Mucosa of descending colon (tissue), 3 donors: Measurements from ENCODE around the gene MAP7D2. TPM values are rescaled to one million over a fixed set of nuclear protein-coding genes. Genes with fewer than 3 reads are reported as not detected.

ENCODE experiments used
- ATAC-seq: fragments of 200-7000 bp; cut with Tn5 transposase; one replicate; pipeline ENCODE4 v1.9.1; 2020; ENCODE audit warnings: mild to moderate bottlenecking, moderate library complexity
- DNase-seq, 3 donors: peaks; one replicate each; pipeline ENCODE4 v3.0.0-alpha.2; 2020
- H3K36me3 ChIP-seq: fragments of 200-600 bp; one replicate; pipeline ENCODE4 v1.8.0; 2021; ENCODE audit warnings: low read depth, mild to moderate bottlenecking
- H3K4me1 ChIP-seq: fragments of 200-600 bp; one replicate; pipeline ENCODE4 v1.8.0; 2021; ENCODE audit warnings: low read depth, mild to moderate bottlenecking
- H3K4me3 ChIP-seq: fragments of 200-600 bp; one replicate; pipeline ENCODE4 v1.8.0; 2021; ENCODE audit warnings: mild to moderate bottlenecking
- H3K9me3 ChIP-seq: fragments of 200-600 bp; one replicate; pipeline ENCODE4 v1.8.0; 2021; ENCODE audit warnings: mild to moderate bottlenecking
- intact Hi-C, 2 donors: fragments of 100-400 bp; cut with DNase I in 1 of 2; cut with micrococcal nuclease in 1 of 2; formaldehyde crosslinking; loops; one replicate each; pipeline versions ENCODE4 v1.11.0 to v1.11.1; 2022; cut with DNase I, micrococcal nuclease
- total RNA-seq, 3 donors: library from RNA; stranded (reverse); fragmentation: NEBNext Ultra II Directional in 2 of 3; extraction: Animal tissue kit (Norgen Biotek cat#: 25700) in 2 of 3; gene quantifications; one replicate each; pipeline versions ENCODE4 v1.2.1 to v1.2.4, GENCODE V29; 2021 to 2023
- TF ChIP-seq, protein P1 (sequence below): fragments of 200-600 bp; IDR thresholded peaks from one replicate; pipeline ENCODE4 v1.8.0; 2022; ENCODE audit warnings: antibody characterized with exemption, mild to moderate bottlenecking
- donor health status: DM: no; HTN: no; CAD: no; lungs with moderate emphysema.
- donor health status: DM: no; HTN: no; CAD: no.
- donor health status: DM: no; HTN: yes; CAD: no.

Gene MAP7D2
- total RNA-seq, 3 donors from 2014 or later, result 1.2 to 1.7 (median 1.5) TPM

DNA sequence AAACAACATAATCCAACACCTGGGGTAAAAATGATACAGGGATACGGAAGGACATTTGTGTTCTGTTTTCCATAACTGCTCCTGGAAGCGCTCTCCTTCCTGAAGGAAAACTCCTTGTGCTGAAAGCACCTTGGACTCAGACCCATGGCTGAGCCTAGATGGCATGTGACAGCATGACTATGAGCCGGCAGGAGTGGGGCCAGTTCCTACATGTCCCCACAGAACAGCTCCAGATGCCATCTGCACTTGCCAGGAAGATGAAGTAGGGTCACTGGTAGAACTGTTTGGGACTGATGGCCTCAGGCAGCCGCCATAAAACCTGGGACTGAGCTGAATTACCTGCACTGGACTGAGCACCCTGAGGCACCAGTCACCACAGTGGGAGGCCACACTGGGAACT is 69.8 kb downstream of the MAP7D2 start:
- no peaks in the 10 kb centered on the region for H3K9me3 ChIP-seq

DNA sequence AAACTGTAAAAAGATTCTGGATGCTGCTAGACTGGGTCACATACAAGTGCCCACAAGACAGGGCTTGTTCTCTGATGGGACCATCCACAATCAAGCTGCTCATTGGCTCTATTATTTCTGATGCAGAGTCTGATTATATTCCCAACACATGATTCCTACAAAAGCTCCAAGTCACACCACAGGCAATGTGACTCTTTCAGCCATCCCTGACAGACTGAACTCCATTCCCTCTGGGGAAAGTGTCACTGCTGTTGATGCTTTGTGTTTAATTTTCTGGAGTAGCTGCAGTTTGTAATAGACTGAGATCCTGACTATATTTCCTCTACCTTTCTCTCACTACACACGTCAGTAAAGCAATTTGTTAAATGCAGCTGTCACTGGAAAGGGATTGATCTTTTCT is 70.5 kb downstream of the MAP7D2 start:
- TF ChIP-seq, protein P1, sequence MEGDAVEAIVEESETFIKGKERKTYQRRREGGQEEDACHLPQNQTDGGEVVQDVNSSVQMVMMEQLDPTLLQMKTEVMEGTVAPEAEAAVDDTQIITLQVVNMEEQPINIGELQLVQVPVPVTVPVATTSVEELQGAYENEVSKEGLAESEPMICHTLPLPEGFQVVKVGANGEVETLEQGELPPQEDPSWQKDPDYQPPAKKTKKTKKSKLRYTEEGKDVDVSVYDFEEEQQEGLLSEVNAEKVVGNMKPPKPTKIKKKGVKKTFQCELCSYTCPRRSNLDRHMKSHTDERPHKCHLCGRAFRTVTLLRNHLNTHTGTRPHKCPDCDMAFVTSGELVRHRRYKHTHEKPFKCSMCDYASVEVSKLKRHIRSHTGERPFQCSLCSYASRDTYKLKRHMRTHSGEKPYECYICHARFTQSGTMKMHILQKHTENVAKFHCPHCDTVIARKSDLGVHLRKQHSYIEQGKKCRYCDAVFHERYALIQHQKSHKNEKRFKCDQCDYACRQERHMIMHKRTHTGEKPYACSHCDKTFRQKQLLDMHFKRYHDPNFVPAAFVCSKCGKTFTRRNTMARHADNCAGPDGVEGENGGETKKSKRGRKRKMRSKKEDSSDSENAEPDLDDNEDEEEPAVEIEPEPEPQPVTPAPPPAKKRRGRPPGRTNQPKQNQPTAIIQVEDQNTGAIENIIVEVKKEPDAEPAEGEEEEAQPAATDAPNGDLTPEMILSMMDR, result no peak
- H3K4me3 ChIP-seq, result no peak overlapping the region
- no peak for ATAC-seq
- no peaks in the 10 kb centered on the region for H3K9me3 ChIP-seq
- DNase-seq, result no peak
- H3K4me1 ChIP-seq, result no peaks in the 10 kb centered on the region
- H3K36me3 ChIP-seq, result no peaks in the 10 kb centered on the region
- intact Hi-C loops, result no loop called here

More for the DNA sequence above, 69.8 kb downstream of the MAP7D2 start:
- no peak for DNase-seq
- Histone ChIP-seq H3K4me3 (no peak overlapping the region), H3K4me1 (no peaks in the 10 kb centered on the region), H3K36me3 (no peaks in the 10 kb centered on the region)
- intact Hi-C loops, result no loop called here
- TF ChIP-seq, protein P1, result no peak
- ATAC-seq, result no peak

DNA sequence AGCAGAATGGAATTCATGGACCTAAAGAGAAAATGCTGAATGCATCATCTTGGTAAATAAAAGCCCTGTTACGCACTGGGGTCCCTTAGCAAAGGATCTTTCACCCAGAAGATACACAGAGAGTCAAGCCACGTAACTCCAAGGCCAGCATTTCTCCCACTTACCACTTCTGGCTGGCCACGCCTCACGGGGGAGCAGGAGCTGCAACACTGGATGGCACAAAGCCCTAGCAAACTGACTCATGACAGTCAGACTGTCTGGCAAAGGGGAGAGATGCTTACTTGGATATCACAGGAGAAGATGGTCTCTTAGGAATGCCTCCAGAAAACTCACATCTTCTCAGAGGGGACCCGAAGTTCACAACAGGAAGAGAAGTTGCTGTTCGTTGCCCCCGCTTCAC is 74.5 kb downstream of the MAP7D2 start:
- TF ChIP-seq, protein P1, result no peak
- no peak for DNase-seq
- Histone ChIP-seq H3K36me3 (no peaks in the 10 kb centered on the region), H3K4me1 (no peaks in the 10 kb centered on the region), H3K4me3 (no peak overlapping the region), H3K9me3 (no peaks in the 10 kb centered on the region)
- ATAC-seq, result no peak
- intact Hi-C loops, result no loop called here

DNA sequence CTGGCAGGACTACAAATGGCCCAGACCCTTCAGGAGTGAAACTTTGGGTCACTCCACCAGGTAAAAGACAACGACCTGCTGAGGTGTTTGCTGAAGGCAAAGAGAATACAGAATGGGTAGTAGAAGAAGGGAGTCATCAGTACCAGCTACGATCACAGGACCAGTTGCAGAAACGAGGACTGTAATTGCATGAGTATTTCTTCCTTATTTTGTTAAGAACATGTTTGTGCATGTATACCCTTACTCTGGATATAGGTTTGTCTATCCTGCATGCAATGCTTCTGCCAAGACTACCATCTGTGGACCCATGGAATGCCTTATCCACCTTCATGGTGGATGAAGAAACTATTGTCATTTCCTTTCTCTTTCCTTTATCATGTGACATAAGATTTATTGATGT is 77.7 kb downstream of the MAP7D2 start:
- no peak for ATAC-seq
- H3K4me1 ChIP-seq, result no peaks in the 10 kb centered on the region
- no peak for DNase-seq
- H3K9me3 ChIP-seq, result no peaks in the 10 kb centered on the region
- no peaks in the 10 kb centered on the region for H3K36me3 ChIP-seq
- intact Hi-C loops, result no loop called here
- TF ChIP-seq, protein P1, result no peak
- H3K4me3 ChIP-seq, result no peak overlapping the region

- Histone ChIP-seq H3K4me1 (no peaks in the 10 kb centered on the region), H3K36me3 (no peaks in the 10 kb centered on the region), H3K9me3 (no peaks in the 10 kb centered on the region), H3K4me3 (no peak overlapping the region)
- TF ChIP-seq, protein P1, result no peak
- ATAC-seq (no peak), DNase-seq (peak in 1 of 3 donors; percentile 26)
- intact Hi-C loops, result no loop called here
These were observed 79.5 kb downstream of the MAP7D2 start for GRCh38 chrX:20037186-20037585.

- ATAC-seq (no peak), DNase-seq (no peak)
- no peaks in the 10 kb centered on the region for H3K9me3 ChIP-seq
- TF ChIP-seq, protein P1, result no peak
- no peak overlapping the region for H3K4me3 ChIP-seq
- intact Hi-C loops, result no loop called here
- H3K4me1 ChIP-seq, result no peaks in the 10 kb centered on the region
- no peaks in the 10 kb centered on the region for H3K36me3 ChIP-seq
These were observed 84.5 kb downstream of the MAP7D2 start for GRCh38 chrX:20032201-20032600.
